OCI-LY7 (cell line): ENCODE measurements around the gene GALK1. TPM values are rescaled to one million over a fixed set of nuclear protein-coding genes. Genes with fewer than 3 reads are reported as not detected.

Experiments used
- BruUV-seq: library from RNA; stranded (reverse); fragments of 400-500 nt; replicated peaks from 2 replicates; lab custom pipeline; 2021; lab: Mats Ljungman, UMichigan
- CTCF ChIA-PET: fragments of 300-600 bp; sonication (Branson Sonifier 250); formaldehyde crosslinking; loops from one replicate; lab custom pipeline; 2022; ENCODE audit warnings: antibody characterized with exemption; ENCODE audit not compliant: unreplicated experiment; lab: Charles Lee
- POLR2A ChIA-PET: fragments of 300-600 bp; sonication (Branson Sonifier 250); formaldehyde crosslinking; loops from one replicate; lab custom pipeline; 2022; ENCODE audit warnings: antibody characterized with exemption; lab: Charles Lee
- DNase-seq: peaks from one replicate; pipeline ENCODE4 v3.0.0-alpha.2; 2015; ENCODE audit warnings: low spot score
- H2AFZ ChIP-seq: fragments of 200-600 bp; sonication (generic), shearing (Covaris generic); 2 replicates; pipeline ENCODE4 v1.6.1; 2014; ENCODE audit warnings: mild to moderate bottlenecking, antibody characterized with exemption, low read length, moderate library complexity
- H3K27ac ChIP-seq: fragments of 200-600 bp; sonication (generic); 2 replicates; pipeline ENCODE4 v1.5.1; 2014; ENCODE audit warnings: mixed run types, low read depth, mild to moderate bottlenecking, moderate library complexity, low read length, inconsistent platforms; ENCODE audit not compliant: poor library complexity, severe bottlenecking
- H3K36me3 ChIP-seq: fragments of 200-600 bp; sonication (generic); 2 replicates; pipeline ENCODE4 v1.6.1; 2014; ENCODE audit warnings: mild to moderate bottlenecking, antibody characterized with exemption, low read length, moderate library complexity, mixed read lengths; ENCODE audit not compliant: insufficient read depth
- H3K4me1 ChIP-seq: fragments of 200-600 bp; sonication (generic); 2 replicates; pipeline ENCODE4 v1.5.1; 2014; ENCODE audit warnings: mild to moderate bottlenecking, low read length; ENCODE audit not compliant: insufficient read depth, poor library complexity, severe bottlenecking
- H3K4me2 ChIP-seq: fragments of 200-600 bp; sonication (generic); 2 replicates; pipeline ENCODE4 v1.6.1; 2014; ENCODE audit warnings: mild to moderate bottlenecking, low read length
- H3K4me3 ChIP-seq: fragments of 200-600 bp; sonication (generic); 2 replicates; pipeline ENCODE4 v1.5.1; 2014; ENCODE audit warnings: mild to moderate bottlenecking, low read depth, low read length; ENCODE audit not compliant: poor library complexity, severe bottlenecking
- H3K79me2 ChIP-seq: fragments of 200-600 bp; sonication (generic); 2 replicates; pipeline ENCODE4 v1.6.1; 2016; ENCODE audit warnings: low read depth, mild to moderate bottlenecking, low read length, moderate library complexity, mixed read lengths; ENCODE audit not compliant: insufficient read depth
- H3K9me2 ChIP-seq: fragments of 200-600 bp; sonication (generic); 2 replicates; pipeline ENCODE4 v1.6.1; 2016; ENCODE audit warnings: mild to moderate bottlenecking, low read length, mixed read lengths; ENCODE audit not compliant: insufficient read depth
- H3K9me3 ChIP-seq: fragments of 200-600 bp; sonication (generic); 2 replicates; pipeline ENCODE4 v1.6.1; 2014; ENCODE audit warnings: mild to moderate bottlenecking, mixed run types, low read length, mixed read lengths
- H4K20me1 ChIP-seq: fragments of 200-600 bp; sonication (generic); 2 replicates; pipeline ENCODE4 v1.6.1; 2014; ENCODE audit warnings: mild to moderate bottlenecking, antibody characterized with exemption, low read length, moderate library complexity, mixed read lengths; ENCODE audit not compliant: insufficient read depth
- EZH2phosphoT487 ChIP-seq: fragments of 200-600 bp; sonication (generic); IDR thresholded peaks from 2 replicates; pipeline ENCODE4 v1.6.1; 2018; ENCODE audit warnings: low read depth, borderline replicate concordance, mild to moderate bottlenecking, mixed run types, antibody characterized with exemption, low read length, moderate library complexity, mixed read lengths
- intact Hi-C: fragments of 100-400 bp; cut with micrococcal nuclease; formaldehyde crosslinking; loops from one replicate; pipeline ENCODE4 v1.10.0; 2022; ENCODE audit not compliant: unreplicated experiment
- total RNA-seq, 2 experiments: library from RNA; depleted of rRNA in 1 of 2; stranded (reverse); fragments of >200 nt in 1 of 2; shearing (Covaris generic) in 1 of 2; gene quantifications; 2 replicates each; pipeline ENCODE4 v1.2.3, GENCODE V29; 2014 to 2022
- TF ChIP-seq, protein P1 (sequence below): fragments of 200-600 bp; sonication (generic); conservative IDR thresholded peaks from 2 replicates; pipeline ENCODE4 v1.5.1; 2014; ENCODE audit warnings: mild to moderate bottlenecking, antibody characterized with exemption, low read length, moderate library complexity, mixed read lengths

GALK1 gene
- total RNA-seq, 2 experiments from 2014 or later = 74.8 to 99.4 TPM

DNA sequence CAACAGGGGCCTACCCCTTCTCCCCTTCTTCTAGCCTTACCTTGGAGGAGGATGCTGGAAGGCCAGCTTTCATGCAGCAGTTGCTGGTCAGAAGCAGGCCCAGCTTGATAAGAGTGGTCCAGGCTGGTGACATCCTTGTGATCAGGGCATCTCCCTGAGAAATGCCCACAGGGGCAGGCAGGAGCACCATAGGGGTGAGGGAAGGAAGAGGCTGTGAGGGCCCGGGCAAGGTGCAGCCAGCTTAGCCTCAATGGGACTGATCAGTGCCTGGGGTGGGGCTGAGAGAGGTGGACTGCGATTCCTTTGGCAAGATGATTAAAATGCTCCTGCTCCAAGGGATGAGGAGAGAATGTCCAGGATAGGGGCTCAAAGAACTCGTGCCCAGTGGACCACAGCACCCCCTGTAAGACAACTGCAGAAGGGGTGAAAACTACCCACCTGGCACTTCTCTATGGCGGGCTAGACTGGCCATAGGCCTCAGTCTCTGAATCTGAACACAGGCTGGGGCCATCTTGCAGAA, 9.5 kb upstream of the GALK1 start:
- TF ChIP-seq, protein P1, sequence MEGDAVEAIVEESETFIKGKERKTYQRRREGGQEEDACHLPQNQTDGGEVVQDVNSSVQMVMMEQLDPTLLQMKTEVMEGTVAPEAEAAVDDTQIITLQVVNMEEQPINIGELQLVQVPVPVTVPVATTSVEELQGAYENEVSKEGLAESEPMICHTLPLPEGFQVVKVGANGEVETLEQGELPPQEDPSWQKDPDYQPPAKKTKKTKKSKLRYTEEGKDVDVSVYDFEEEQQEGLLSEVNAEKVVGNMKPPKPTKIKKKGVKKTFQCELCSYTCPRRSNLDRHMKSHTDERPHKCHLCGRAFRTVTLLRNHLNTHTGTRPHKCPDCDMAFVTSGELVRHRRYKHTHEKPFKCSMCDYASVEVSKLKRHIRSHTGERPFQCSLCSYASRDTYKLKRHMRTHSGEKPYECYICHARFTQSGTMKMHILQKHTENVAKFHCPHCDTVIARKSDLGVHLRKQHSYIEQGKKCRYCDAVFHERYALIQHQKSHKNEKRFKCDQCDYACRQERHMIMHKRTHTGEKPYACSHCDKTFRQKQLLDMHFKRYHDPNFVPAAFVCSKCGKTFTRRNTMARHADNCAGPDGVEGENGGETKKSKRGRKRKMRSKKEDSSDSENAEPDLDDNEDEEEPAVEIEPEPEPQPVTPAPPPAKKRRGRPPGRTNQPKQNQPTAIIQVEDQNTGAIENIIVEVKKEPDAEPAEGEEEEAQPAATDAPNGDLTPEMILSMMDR = no peak
- no peak for TF ChIP-seq EZH2phosphoT487
- ChIA-PET CTCF (no interaction called here), POLR2A (interaction anchor here (3.2 kb wide), 1 partner anchor 10 kb away, joined by 10 read pairs; the partner anchor contains the start of gene GALK1)
- Histone ChIP-seq H3K4me2 (no peak overlapping the region), H3K4me3 (no peak overlapping the region), H2AFZ (no peak overlapping the region), H4K20me1 (peaks cover 24% of the 10 kb centered on the region), H3K9me2 (no peaks in the 10 kb centered on the region), H3K79me2 (peaks cover 32% of the 10 kb centered on the region), H3K27ac (no peak overlapping the region), H3K9me3 (no peaks in the 10 kb centered on the region), H3K36me3 (peaks cover 46% of the 10 kb centered on the region), H3K4me1 (peaks cover 27% of the 10 kb centered on the region)
- intact Hi-C loops = no loop called here
- no TSS peak for BruUV-seq
- DNase-seq = no peak

DNA sequence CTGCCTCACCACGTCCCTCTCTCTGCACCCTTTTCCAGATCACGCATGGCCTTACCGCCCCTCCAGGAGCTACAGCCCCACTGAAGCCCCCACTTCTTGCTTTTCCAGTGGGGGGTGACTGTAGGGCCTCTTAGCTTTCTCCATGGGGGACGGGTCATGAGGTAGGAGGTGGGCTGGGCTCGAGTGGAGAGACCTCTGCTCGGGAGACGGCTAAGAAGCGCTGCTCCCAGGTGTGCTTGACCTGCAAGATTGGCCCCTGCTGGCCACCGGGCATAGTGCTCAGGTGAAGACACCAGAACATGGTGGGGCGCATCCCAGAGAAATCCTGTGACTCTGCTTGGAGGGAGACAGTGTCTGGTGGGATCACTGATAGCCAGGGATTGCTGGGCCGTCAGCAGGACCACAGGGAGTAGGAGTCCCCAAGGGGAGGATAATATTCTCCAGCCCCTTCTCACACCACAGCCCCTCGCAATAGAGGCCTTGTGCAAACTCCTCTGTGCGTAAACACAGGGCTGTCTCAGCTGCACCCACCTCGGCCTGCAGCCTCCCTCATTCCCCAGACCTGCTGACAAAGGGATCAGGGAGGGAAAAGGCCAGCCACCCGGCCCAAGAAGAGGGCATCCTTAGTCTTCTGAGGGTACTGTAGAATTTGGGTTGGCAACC, 8.9 kb upstream of the GALK1 start:
- H4K20me1 ChIP-seq = peaks cover 24% of the 10 kb centered on the region
- H3K36me3 ChIP-seq = peaks cover 41% of the 10 kb centered on the region
- no TSS peak for BruUV-seq
- no peak overlapping the region for H3K4me3 ChIP-seq
- POLR2A ChIA-PET = interaction anchor here (1.2 to 3.2 kb wide), 3 partner anchors 9 to 12 kb away, joined by 3 to 10 read pairs (median 5); partner anchors contain the start of gene GALK1
- CTCF ChIA-PET = interaction anchor here (0.9 kb wide), 1 partner anchor 10 kb away, joined by 3 read pairs; no protein-coding TSS in a partner anchor
- no peaks in the 10 kb centered on the region for H3K9me3 ChIP-seq
- peaks cover 26% of the 10 kb centered on the region for H3K79me2 ChIP-seq
- no peak overlapping the region for H3K4me2 ChIP-seq
- no peak for TF ChIP-seq EZH2phosphoT487
- TF ChIP-seq, protein P1 = no peak; the same call in 1 of the 2 replicates
- peaks cover 27% of the 10 kb centered on the region for H3K4me1 ChIP-seq
- H2AFZ ChIP-seq = no peak overlapping the region
- H3K9me2 ChIP-seq = no peaks in the 10 kb centered on the region
- H3K27ac ChIP-seq = no peak overlapping the region
- intact Hi-C loops = no loop called here
- DNase-seq = no peak
